ENCODE results near the gene TBC1D24.

TBC1D24 gene

DNA sequence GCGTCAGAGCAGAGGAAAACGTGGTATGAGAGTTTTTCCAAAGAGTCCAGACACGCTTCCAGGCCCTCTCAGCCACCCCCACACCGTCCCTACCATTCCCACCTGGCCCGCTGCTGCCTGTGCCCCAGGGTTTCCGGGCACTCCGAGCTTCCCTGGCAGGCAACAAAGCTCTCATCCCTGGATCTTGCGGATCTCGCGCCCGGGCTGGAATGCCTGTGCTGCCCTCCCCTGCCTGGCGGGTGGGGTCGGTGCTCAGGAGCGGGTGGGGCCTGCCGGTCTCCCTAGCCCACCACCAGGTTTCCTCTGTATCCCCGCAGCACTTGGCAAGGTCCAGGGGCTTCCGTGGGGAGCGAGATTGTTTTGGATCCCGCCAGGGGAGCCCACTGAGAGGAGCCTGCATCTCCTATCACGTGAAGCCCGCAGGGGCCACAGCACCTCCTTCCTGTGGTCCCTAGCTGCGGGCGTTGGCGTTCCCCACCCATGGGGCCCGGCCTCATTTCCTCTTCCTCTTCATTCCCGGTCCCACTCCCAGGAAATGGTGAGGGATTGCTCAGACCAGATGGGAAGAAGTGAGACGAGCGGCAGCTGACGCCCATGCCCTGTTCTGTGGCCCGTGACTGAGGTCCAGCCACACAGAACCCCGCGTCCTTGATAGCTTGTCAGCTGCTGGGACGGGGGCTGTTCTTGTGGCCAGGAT, 11.0 kb downstream of the TBC1D24 start:
- Histone ChIP-seq H2AFZ (ENCODE audit: low read length) (no peak overlapping the region), H3K4me2 (ENCODE audit: low read length) (no peak overlapping the region), H3K9me3 (ENCODE audit: low read length) (no peaks in the 10 kb centered on the region), H3K36me3 (ENCODE audit: insufficient read depth, low read length) (no peaks in the 10 kb centered on the region), H4K20me1 (ENCODE audit: insufficient read depth, low read length) (no peaks in the 10 kb centered on the region), H3K79me2 (ENCODE audit: insufficient read depth, low read length) (no peaks in the 10 kb centered on the region), H3K27me3 (ENCODE audit: insufficient read depth, low read length) (no peaks in the 10 kb centered on the region; the same call in 1 of the 2 replicates), H3F3A (ENCODE audit: insufficient read depth, low read length) (no peaks in the 10 kb centered on the region), H3K27ac (ENCODE audit: low read depth, low read length, poor library complexity, severe bottlenecking) (no peak overlapping the region), H3K4me3 (ENCODE audit: low read depth, low read length, poor library complexity, severe bottlenecking) (no peak overlapping the region), H3K9me2 (ENCODE audit: low read depth, low read length) (no peaks in the 10 kb centered on the region), H3K9ac (ENCODE audit: low read length) (no peak overlapping the region), H3K4me1 (ENCODE audit: insufficient read depth, low read length, severe bottlenecking) (peaks cover 8% of the 10 kb centered on the region)
- TF ChIP-seq CTCF (IDR thresholded peaks at IDR 0.05; ENCODE audit: low read length): no peak
- no peak for TF ChIP-seq EZH2 (IDR thresholded peaks at IDR 0.05; ENCODE audit: borderline replicate concordance, low read length)

DNA sequence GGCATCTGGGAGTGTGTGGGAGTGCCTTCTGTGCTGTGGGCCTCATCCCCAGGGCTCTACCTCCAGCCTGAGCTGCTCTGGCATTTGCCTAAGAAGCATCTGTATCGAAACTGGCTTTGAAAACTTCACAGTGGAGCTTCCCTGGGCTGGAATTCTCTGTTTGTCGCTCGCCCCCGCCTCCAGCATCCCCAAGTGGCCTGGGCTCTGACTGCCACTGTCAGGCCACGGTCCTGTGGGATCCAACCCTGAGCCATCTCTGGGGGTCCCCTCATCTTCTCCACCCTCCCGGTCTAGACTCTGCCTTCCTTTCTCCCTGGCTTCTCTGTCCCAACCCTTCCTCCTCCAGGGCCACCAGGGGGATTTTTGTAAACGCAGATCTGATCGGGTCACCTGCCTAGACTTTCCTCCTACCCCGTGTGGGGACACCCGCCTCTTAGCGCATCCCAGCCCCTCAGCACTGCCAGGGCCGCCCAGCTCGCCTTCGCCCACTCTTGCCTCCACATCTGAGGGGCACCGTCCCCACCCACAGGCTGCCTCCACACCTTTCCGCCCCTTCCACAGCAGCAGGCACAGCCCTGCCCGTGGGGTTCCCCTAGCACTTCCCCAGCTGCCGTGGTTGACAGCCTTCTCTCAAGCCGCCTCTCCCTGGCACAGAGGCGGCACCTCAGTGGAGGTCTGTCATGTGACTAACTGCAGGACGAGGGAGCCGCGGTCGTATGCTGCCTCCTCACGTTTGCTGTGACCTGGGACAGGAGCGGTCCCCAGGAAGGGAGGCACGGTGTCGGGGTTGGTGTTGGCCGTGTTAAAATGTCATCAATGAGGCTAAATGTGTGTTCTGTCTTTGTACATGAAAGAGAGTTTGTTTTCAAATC, 12.0 kb downstream of the TBC1D24 start:
- Histone ChIP-seq H3K79me2 (ENCODE audit: insufficient read depth, low read length) (no peaks in the 10 kb centered on the region), H3K4me2 (ENCODE audit: low read length) (no peak overlapping the region), H3K4me1 (ENCODE audit: insufficient read depth, low read length, severe bottlenecking) (peaks cover 8% of the 10 kb centered on the region), H2AFZ (ENCODE audit: low read length) (no peak overlapping the region), H3K36me3 (ENCODE audit: insufficient read depth, low read length) (no peaks in the 10 kb centered on the region), H3K9ac (ENCODE audit: low read length) (no peak overlapping the region), H4K20me1 (ENCODE audit: insufficient read depth, low read length) (no peaks in the 10 kb centered on the region), H3F3A (ENCODE audit: insufficient read depth, low read length) (no peaks in the 10 kb centered on the region), H3K27me3 (ENCODE audit: insufficient read depth, low read length) (no peaks in the 10 kb centered on the region; the same call in 1 of the 2 replicates), H3K4me3 (ENCODE audit: low read depth, low read length, poor library complexity, severe bottlenecking) (no peak overlapping the region), H3K9me3 (ENCODE audit: low read length) (no peaks in the 10 kb centered on the region), H3K9me2 (ENCODE audit: low read depth, low read length) (no peaks in the 10 kb centered on the region), H3K27ac (ENCODE audit: low read depth, low read length, poor library complexity, severe bottlenecking) (no peak overlapping the region)
- TF ChIP-seq EZH2 (IDR thresholded peaks at IDR 0.05; ENCODE audit: borderline replicate concordance, low read length) (no peak), CTCF (IDR thresholded peaks at IDR 0.05; ENCODE audit: low read length) (peak; percentile 62)

GRCh38 chr16:2487517-2487842, 12.6 kb downstream of the TBC1D24 start:
- Histone ChIP-seq H3K4me1 (ENCODE audit: insufficient read depth, low read length, severe bottlenecking) (peaks cover 8% of the 10 kb centered on the region), H2AFZ (ENCODE audit: low read length) (no peak overlapping the region), H3K9me3 (ENCODE audit: low read length) (no peaks in the 10 kb centered on the region), H3K4me3 (ENCODE audit: low read depth, low read length, poor library complexity, severe bottlenecking) (no peak overlapping the region), H3K4me2 (ENCODE audit: low read length) (no peak overlapping the region), H3K36me3 (ENCODE audit: insufficient read depth, low read length) (no peaks in the 10 kb centered on the region), H3K79me2 (ENCODE audit: insufficient read depth, low read length) (no peaks in the 10 kb centered on the region), H3K27me3 (ENCODE audit: insufficient read depth, low read length) (no peaks in the 10 kb centered on the region; the same call in 1 of the 2 replicates), H3K9me2 (ENCODE audit: low read depth, low read length) (no peaks in the 10 kb centered on the region), H3K27ac (ENCODE audit: low read depth, low read length, poor library complexity, severe bottlenecking) (no peak overlapping the region), H3K9ac (ENCODE audit: low read length) (no peak overlapping the region), H4K20me1 (ENCODE audit: insufficient read depth, low read length) (no peaks in the 10 kb centered on the region), H3F3A (ENCODE audit: insufficient read depth, low read length) (no peaks in the 10 kb centered on the region)
- TF ChIP-seq EZH2 (IDR thresholded peaks at IDR 0.05; ENCODE audit: borderline replicate concordance, low read length) (no peak), CTCF (IDR thresholded peaks at IDR 0.05; ENCODE audit: low read length) (no peak; the same call in 1 of the 2 replicates)

Measured in OCI-LY1 (cell line).